GM19035 (cell line): ENCODE results near the gene IGHMBP2.
A peak's percentile ranks its signal among the peaks of the same experiment; 100 is the strongest.
"Not testable (repeated sequence)": the region's sequence is repeated elsewhere in the genome, so short reads cannot be mapped to it uniquely, and the experiment has no call there.

Experiments used
- ATAC-seq: cut with Tn5 transposase; IDR thresholded peaks from one replicate; pipeline ENCODE4 v1.9.1; 2021; ENCODE audit not compliant: unreplicated experiment

Gene IGHMBP2

DNA sequence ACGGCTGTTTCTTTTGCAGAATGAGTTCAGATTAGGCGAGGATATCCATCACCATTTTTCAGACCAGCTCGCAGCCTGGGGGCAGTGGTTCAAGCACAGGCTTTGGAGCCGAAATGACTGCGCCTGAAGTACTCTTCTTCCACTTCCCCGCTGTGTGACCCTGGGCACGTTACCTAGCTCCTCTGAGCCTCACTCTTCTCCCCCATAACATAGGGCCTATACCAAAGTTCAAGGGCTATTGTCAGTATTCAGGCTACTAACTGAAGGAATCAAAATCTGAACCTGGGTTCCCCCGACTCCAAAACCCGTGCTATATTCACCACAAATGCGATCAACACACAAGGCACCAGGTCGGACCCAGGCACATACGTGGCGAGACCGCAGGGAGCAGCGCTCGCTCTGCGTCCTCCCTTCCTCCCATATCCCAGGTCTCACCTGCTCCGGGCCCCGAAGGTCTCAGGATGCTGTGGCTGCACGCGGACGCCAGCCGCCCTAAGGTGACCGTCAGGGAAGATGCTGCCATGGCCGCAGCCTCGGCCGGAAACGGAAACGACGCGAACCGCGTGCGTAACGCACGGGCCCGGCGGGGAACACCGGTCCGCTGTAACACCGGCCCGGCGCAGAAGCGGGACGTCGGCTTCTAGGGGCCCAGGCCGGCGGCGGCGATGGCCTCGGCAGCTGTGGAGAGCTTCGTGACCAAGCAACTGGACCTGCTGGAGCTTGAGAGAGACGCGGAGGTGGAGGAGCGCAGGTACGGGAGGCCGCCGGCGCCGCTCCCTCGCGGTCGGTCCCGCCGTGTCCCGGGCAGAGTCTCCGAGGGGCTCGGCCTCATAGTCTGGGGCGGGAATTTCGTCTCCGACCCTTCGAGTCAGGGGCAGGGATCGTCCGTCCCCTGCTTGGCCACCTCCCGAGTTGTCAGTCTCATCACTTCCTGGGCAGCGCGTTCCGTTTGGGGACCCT, at the start of gene IGHMBP2, which contains the start of gene MRPL21:
Gene IGHMBP2, plus strand, starts transcription at position 604 of the 960 bp plus-strand sequence. Its CDS starts 62 bp downstream, at position 666.
Gene MRPL21, minus strand, starts transcription at position 545 of the 960 bp plus-strand sequence. Its CDS starts 22 bp downstream, at position 523.
- peak; percentile 86 for ATAC-seq

- ATAC-seq = no peak
These were observed 49.3 kb upstream of the IGHMBP2 start for GRCh38 chr11:68854273-68854958.

DNA sequence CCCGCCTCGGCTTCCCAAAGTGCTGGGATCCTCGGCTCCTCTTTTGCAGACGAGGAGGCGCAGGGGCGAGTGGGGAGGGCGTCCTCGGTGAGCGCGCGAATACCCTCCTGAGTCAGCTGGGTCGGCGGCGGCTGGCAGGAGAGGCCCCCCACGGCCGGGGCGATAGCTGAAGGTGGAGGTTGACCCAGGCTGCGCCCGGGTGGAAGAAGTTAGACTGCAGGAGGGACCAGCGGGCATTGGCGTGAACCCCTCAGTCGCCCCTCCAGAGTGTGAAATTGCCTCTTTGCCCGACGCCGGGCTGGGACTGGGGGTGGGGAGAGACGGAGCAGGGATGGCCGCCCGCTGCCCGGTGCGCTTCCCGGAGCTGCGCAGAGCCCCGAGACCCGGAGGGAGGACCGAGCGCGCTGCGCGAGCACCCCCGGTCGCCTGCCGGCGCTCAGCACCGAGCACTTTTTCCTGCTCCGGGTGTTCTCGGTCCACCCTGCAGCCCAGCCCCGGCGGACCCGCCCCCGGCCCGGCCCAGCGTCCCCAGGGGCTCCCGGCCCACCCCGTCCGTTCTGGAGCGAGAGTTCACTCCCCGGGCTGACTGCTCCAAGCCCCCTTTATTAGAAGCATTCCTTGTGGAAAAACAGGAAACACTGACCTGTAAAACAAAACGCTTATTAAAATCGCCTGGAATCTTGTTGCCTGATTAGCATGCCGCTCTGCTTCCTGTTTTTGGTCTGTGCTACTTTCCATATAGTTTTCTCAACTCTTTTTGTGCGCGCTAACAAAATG, 48.3 kb upstream of the IGHMBP2 start:
- ATAC-seq = no peak

- ATAC-seq = not testable (repeated sequence)
These were observed 47.2 kb upstream of the IGHMBP2 start for GRCh38 chr11:68856425-68857030.

- ATAC-seq = no peak
These were observed 46.6 kb upstream of the IGHMBP2 start for GRCh38 chr11:68857037-68857586.

DNA sequence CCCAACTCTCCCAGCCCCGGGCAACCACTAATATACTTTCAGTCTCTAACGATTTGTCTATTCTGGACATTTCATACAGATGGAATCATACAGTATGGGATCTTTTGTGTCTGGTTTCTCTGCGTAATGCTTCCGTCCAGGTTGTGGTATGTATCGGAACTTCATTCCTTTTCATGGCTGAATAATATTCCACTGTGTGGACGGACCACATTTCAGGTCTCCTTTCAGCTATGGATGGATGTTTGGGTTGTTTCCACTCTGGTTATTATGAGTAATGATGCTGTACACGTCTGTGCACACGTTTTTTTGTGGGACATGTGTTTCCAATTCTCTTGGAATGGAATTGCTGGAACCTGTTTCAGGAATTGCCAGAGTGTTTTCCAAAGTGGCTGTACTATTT, 44.6 kb upstream of the IGHMBP2 start:
- no peak for ATAC-seq

DNA sequence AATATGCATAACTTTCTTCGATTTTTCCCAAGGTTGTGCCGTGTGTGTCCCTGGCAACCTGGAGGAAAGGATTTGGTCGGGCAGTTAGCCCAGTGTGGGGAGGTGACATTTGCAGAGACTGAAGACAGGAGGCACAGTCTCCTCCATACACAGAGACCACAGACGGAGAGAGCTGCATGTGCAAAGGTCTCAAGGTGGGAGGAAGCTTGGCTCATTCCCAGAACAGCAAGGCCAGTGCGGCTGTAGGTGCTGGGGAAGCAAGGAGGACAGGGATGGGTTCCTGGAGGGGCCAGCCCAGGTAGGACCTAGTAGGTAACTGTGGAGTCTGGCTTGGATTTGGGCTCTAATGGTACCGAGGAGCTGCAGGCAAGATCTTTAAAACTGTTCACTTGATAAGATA, 41.3 kb upstream of the IGHMBP2 start:
- no peak for ATAC-seq

GRCh38 chr11:68863553-68864265, 40.0 kb upstream of the IGHMBP2 start:
- ATAC-seq = no peak

DNA sequence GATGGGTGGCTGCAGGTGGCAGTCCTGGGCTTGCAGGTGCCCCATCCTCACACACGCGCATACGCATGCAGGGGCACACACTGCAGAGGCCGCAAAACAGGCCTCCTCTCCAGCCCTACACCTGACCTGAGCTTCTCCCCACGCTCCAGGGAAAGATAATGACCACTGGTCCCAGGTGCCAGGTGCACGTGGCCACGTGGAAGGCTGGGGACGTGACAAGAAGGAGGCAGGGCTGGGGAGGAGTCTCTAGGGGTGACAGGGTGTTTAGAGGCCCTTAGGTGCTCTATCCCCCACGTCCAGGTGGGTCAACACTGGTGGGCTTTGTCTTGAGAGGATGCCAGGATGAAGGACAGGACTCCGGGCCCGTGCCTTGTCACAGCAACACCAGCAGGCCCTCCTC, 38.5 kb upstream of the IGHMBP2 start:
- no peak for ATAC-seq

DNA sequence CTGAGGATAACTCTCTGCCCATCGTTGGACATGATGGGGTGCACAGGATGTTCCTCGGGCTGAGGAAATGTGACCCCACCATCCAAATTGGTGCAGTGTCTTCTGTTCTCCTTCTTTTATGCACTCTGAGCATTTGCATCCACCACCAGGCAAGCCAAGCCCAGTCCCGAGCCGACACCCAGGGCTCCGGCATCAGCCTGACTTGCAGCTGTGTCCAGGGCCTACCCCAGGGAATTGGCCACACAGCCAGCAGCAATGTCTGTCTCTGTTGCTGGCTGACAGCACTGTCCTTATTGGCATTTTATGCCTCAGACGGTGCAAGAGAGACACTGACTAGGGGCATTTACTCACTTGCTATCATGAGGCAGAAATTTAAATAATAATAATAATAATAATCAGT, 36.6 kb upstream of the IGHMBP2 start:
- no peak for ATAC-seq

DNA sequence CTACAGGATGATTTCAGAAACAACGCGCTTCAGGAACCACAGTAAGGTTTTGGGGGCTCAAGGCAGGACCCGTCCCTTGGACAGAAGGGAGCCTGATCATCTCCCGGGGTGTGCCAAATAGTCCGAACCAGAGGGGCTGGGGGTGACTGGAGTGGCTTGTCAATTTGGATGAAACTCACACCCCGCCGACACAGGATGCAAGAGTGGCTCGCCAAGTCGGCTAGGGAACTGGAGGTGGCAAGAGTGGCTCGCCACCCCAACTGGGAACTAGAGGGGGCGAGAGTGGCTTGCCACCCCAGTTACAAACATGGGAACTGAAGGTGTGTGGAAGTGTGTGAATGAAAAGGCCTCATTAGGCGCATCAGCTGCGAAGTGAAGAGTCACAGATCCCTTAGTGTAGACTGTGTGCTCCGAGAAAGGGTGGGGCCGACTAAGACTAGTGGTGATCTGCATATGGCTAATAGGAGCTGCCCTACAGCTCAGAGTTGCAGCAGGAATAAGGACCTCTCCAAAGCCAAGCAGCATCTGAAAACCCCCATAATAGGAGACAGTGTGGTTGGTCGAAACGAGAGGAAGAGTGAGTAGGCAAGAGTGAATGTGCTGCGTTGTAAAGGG, 35.4 kb upstream of the IGHMBP2 start:
- no peak for ATAC-seq

DNA sequence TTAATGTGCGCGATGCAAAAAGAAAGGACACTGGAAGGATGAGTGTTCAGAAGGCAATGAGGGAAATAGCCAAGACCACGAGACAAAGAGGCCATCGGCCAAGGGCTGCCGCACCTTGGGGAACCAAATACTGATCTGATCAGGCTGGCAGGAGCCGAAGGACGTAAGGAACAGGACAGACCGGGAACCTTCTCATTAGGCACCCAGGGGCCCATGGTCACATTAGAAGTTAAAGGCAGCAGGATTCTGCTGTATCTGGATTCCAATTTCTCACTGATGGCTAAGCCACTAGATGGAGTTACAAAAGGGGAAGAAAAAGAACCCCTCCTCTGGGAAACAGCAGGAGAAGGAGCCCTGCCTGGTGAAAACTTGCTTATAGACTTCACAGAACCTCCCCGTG, 33.2 kb upstream of the IGHMBP2 start:
- ATAC-seq = no peak

- ATAC-seq = no peak
These were observed 31.3 kb upstream of the IGHMBP2 start for GRCh38 chr11:68872216-68873003.

- no peak for ATAC-seq
These were observed 25.7 kb upstream of the IGHMBP2 start for GRCh38 chr11:68878022-68878421.

GRCh38 chr11:68880851-68881250, 22.8 kb upstream of the IGHMBP2 start:
- no peak for ATAC-seq

DNA sequence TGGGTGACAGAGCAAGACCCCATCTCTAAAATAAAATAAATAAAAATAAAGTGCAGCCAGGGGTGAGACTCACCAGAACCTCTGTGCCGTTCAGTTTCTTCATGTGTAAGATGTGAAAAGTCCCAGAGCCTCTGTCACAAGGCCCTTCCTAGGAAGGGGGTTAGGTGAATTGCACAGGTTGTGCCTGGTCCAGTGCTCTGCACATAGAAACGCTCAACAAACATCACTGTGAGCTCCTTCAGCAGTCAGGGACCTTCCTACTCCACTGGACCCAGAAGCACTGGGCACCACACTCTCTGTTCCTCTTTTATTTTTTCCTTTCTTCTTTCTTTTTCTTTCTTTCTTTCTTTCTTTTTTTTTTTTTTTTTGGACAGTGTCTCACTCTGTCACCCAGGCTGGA, 22.4 kb upstream of the IGHMBP2 start:
- ATAC-seq = no peak

GRCh38 chr11:68882391-68882790, 21.3 kb upstream of the IGHMBP2 start:
- no peak for ATAC-seq

- not testable (repeated sequence) for ATAC-seq
These were observed 18.9 kb upstream of the IGHMBP2 start for GRCh38 chr11:68884827-68885226.
